Lung (tissue), 12 donors: ENCODE data around the gene TMCC3. TPM values are rescaled to one million over a fixed set of nuclear protein-coding genes. Genes with fewer than 3 reads are reported as not detected.

Experiments used
- ATAC-seq: fragments of 200-7000 bp; cut with Tn5 transposase; one replicate; pipeline ENCODE4 v1.9.1; 2020; ENCODE audit warnings: moderate number of reproducible peaks; ENCODE audit not compliant: insufficient read depth, low FRiP score
- DNase-seq, 3 donors: peaks; one replicate each; pipeline ENCODE4 v3.0.0-alpha.2; 2013 to 2017
- H3K27ac ChIP-seq, 2 donors: one replicate each; pipeline ENCODE4 v1.5.1; 2013; ENCODE audit warnings: mild to moderate bottlenecking in 2 of 2, moderate library complexity in 2 of 2, control low read depth in 1 of 2, inconsistent platforms in 1 of 2, low read depth in 1 of 2, low read length in 1 of 2
- H3K27me3 ChIP-seq, 3 donors: one replicate each; pipeline ENCODE4 v1.5.1; 2013; ENCODE audit warnings: low read length in 2 of 3; ENCODE audit not compliant: control insufficient read depth in 3 of 3, insufficient read depth in 3 of 3
- H3K36me3 ChIP-seq, 4 donors: one replicate each; pipeline ENCODE4 v1.5.1; 2013; ENCODE audit warnings: low read length in 4 of 4, mild to moderate bottlenecking in 1 of 4, moderate library complexity in 1 of 4; ENCODE audit not compliant: control insufficient read depth in 4 of 4, insufficient read depth in 4 of 4
- H3K4me1 ChIP-seq, 5 donors: one replicate each; pipeline ENCODE4 v1.5.1; 2013; ENCODE audit warnings: low read length in 5 of 5, mild to moderate bottlenecking in 2 of 5, moderate library complexity in 1 of 5; ENCODE audit not compliant: control insufficient read depth in 5 of 5, insufficient read depth in 5 of 5
- H3K4me3 ChIP-seq: one replicate; pipeline ENCODE4 v1.5.1; 2013; ENCODE audit warnings: mild to moderate bottlenecking, control low read depth, moderate library complexity
- H3K9ac ChIP-seq, 2 donors: one replicate each; pipeline ENCODE4 v1.5.1; 2013; ENCODE audit warnings: low read length in 2 of 2, control low read depth in 1 of 2; ENCODE audit not compliant: insufficient read depth in 1 of 2
- H3K9me3 ChIP-seq, 4 donors: one replicate each; pipeline ENCODE4 v1.5.1; 2013; ENCODE audit warnings: low read length in 3 of 4, mild to moderate bottlenecking in 1 of 4, moderate library complexity in 1 of 4; ENCODE audit not compliant: control insufficient read depth in 4 of 4, insufficient read depth in 3 of 4
- WGBS, 2 donors: extraction: QIAGEN DNeasy Blood & Tissue Kit; methylation state at CpG; one replicate each; pipeline ENCODE4 v1.1.7; 2013; 5-methylcytosine and 5-hydroxymethylcytosine counted together
- polyA plus RNA-seq, 2 donors: library from polyadenylated mRNA; stranded (reverse); fragments of 200-250 nt; gene quantifications; one replicate each; pipeline ENCODE4 v1.2.1, GENCODE V29; 2013
- total RNA-seq, 2 donors: library from RNA; depleted of rRNA in 1 of 2; stranded (reverse); fragments of >200 nt in 1 of 2; gene quantifications; one replicate each; pipeline ENCODE4 v1.2.1, GENCODE V29; 2014 to 2021
- TF ChIP-seq, protein P1 (sequence below): IDR thresholded peaks from 2 replicates; pipeline ENCODE4 v1.5.1; 2012; ENCODE audit warnings: mild to moderate bottlenecking; ENCODE audit errors: control extremely low read depth, extremely low read depth
- donor health status: control.
- donor health status: control.
- donor health status: Bipolar disorder and iron deficiency.
- donor health status: healthy.
- donor health status: DM: yes; HTN: yes; CAD: no.

Gene TMCC3
- total and polyA plus RNA-seq, 4 donors = 1.7 to 17.8 (median 7.6) TPM

DNA sequence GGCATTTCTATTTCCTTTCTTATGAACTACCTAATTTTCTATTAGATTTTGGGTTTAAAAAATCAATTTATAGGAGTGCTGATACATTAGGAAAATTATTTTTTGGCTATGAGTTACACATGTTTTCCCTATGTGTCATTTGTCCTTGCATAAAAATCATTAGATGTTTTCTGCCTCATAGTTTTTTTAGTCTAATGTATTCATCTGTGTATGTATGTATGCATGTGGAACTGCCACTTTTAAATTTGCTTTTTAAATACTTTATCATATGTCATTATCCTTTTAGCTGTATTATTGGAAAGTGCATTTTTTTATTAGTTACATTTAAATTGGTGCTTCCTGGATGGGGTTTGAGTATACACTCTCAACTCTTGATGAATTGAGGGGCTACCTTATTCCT is 112.0 kb downstream of the TMCC3 start:
- DNase-seq = no peak
- Histone ChIP-seq H3K9me3 (no peaks in the 10 kb centered on the region), H3K9ac (no peak overlapping the region), H3K4me1 (peaks cover 0 to 9% (median 0%) of the 10 kb centered on the region in 5 donors), H3K27me3 (no peaks in the 10 kb centered on the region), H3K36me3 (no peaks in the 10 kb centered on the region), H3K4me3 (no peak overlapping the region), H3K27ac (no peak overlapping the region)
- ATAC-seq = no peak
- TF ChIP-seq, protein P1, sequence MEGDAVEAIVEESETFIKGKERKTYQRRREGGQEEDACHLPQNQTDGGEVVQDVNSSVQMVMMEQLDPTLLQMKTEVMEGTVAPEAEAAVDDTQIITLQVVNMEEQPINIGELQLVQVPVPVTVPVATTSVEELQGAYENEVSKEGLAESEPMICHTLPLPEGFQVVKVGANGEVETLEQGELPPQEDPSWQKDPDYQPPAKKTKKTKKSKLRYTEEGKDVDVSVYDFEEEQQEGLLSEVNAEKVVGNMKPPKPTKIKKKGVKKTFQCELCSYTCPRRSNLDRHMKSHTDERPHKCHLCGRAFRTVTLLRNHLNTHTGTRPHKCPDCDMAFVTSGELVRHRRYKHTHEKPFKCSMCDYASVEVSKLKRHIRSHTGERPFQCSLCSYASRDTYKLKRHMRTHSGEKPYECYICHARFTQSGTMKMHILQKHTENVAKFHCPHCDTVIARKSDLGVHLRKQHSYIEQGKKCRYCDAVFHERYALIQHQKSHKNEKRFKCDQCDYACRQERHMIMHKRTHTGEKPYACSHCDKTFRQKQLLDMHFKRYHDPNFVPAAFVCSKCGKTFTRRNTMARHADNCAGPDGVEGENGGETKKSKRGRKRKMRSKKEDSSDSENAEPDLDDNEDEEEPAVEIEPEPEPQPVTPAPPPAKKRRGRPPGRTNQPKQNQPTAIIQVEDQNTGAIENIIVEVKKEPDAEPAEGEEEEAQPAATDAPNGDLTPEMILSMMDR = no peak

DNA sequence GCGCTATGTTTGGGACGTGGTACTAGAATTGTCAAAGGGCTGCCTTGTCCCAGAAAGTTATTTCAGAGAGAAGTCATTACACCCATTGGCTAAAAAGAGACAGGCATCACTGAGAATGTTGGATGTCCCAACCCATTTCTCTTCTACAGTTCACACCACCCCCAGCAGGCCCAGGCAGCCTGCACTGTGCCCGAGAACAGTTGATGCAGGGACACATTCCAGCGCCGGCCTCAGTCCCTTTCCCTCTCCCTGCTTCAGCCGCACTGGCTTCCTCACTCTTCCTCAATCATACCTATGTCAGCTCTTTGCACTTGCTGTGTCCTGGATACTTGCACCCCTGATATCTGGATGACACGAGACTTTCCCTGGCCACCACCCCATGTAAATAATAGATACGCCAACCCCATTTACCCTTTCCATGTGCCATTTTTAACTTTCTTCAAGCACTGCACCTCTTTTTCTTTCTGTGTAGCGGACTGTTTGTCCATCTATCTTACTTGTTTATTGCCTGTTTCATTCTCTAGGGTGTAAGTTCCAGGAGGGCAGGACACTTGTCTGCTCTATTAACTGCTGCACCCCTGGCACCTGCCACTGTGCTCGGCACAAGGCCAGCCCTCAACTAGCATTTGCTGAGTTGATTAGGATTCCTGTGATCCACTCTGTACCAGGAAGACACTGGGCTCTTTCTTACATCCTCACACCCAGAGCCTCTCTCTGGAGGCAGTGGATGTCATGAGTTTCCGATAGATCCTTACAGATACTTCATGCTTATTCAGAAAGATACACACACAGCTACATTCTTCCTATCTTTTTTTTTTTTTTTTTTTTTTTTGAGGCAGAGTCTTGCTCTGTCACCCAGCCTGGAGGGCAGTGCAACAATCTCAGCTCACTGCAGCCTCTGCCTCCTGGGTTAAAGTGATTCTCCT is 114.1 kb downstream of the TMCC3 start:
- Histone ChIP-seq H3K4me1 (peaks cover 0 to 15% (median 1%) of the 10 kb centered on the region in 5 donors), H3K9ac (no peak overlapping the region), H3K27me3 (no peaks in the 10 kb centered on the region), H3K36me3 (no peaks in the 10 kb centered on the region), H3K27ac (no peak overlapping the region), H3K9me3 (no peaks in the 10 kb centered on the region), H3K4me3 (no peak overlapping the region)
- 85 to 93% methylated on average over 11 of the region's 11 CpGs for WGBS, 2 donors
- no peak for DNase-seq
- TF ChIP-seq, protein P1 = no peak
- no peak for ATAC-seq

DNA sequence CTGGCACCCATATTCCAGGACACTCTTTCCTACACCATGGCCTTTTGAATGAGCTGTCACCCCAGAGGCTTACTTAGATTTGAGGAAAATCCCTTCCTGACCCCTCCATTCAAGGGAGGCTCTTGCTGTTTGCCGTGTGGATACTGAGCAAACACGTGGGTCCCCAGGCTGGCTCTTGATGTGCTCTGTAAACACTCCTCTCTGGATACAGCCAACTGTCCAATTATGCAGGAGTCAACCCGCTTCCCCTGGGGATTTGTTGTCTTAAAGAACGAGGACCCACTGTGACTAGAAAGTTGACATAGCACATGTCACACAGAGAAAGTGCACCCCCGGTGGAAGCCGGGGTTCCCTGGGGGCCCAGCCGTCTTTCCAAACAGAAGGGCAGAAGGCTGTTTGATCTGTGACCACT is 114.8 kb downstream of the TMCC3 start:
- WGBS, 2 donors = 50 to 72% methylated on average over 7 of the region's 7 CpGs
- H3K9me3 ChIP-seq = no peaks in the 10 kb centered on the region
- H3K9ac ChIP-seq = no peak overlapping the region
- no peak overlapping the region for H3K4me3 ChIP-seq
- H3K36me3 ChIP-seq = no peaks in the 10 kb centered on the region
- ATAC-seq (no peak), DNase-seq (peak in 1 of 3 donors; percentile 25)
- H3K27ac ChIP-seq = no peak overlapping the region
- no peaks in the 10 kb centered on the region for H3K27me3 ChIP-seq
- TF ChIP-seq, protein P1 = no peak
- H3K4me1 ChIP-seq = peaks cover 0 to 15% (median 1%) of the 10 kb centered on the region in 5 donors
